A673 (cell line): ENCODE data around the gene RAPGEF5. TPM values are rescaled to one million over a fixed set of nuclear protein-coding genes. Genes with fewer than 3 reads are reported as not detected.

ENCODE experiments used
- BruUV-seq: library from RNA; stranded (reverse); fragments of 400-500 nt; replicated peaks from 2 replicates; lab custom pipeline; 2021; lab: Mats Ljungman, UMichigan
- CTCF ChIA-PET: fragments of 300-600 bp; sonication (Branson Sonifier 250); formaldehyde crosslinking; loops from one replicate; lab custom pipeline; 2022; ENCODE audit warnings: antibody characterized with exemption; lab: Charles Lee
- POLR2A ChIA-PET: fragments of 300-600 bp; sonication (Branson Sonifier 250); formaldehyde crosslinking; loops from one replicate; lab custom pipeline; 2022; ENCODE audit warnings: antibody characterized with exemption; ENCODE audit not compliant: low non-redundant PET; lab: Charles Lee
- DNase-seq: peaks from one replicate; pipeline ENCODE4 v3.0.0-alpha.2; 2015; ENCODE audit warnings: low spot score
- H3K27ac ChIP-seq: fragments of 200-600 bp; sonication (generic); 2 replicates; pipeline ENCODE4 v1.5.1; 2016; ENCODE audit warnings: mixed run types, low read depth, mild to moderate bottlenecking, mixed read lengths, antibody characterized with exemption, low read length; ENCODE audit not compliant: poor library complexity, severe bottlenecking
- H3K27me3 ChIP-seq: fragments of 200-600 bp; sonication (generic); replicated peaks from 2 replicates; pipeline ENCODE4 v1.6.1; 2017; ENCODE audit warnings: mixed run types, low read depth, mild to moderate bottlenecking, mixed read lengths, antibody characterized with exemption, low read length; ENCODE audit not compliant: insufficient read depth, poor library complexity
- H3K36me3 ChIP-seq: fragments of 200-600 bp; sonication (generic); 2 replicates; pipeline ENCODE4 v1.6.1; 2016; ENCODE audit warnings: mixed run types, mild to moderate bottlenecking, mixed read lengths, antibody characterized with exemption, low read length; ENCODE audit not compliant: insufficient read depth, poor library complexity, severe bottlenecking
- H3K4me1 ChIP-seq: fragments of 200-600 bp; sonication (generic); 2 replicates; pipeline ENCODE4 v1.6.1; 2017; ENCODE audit warnings: mixed run types, mild to moderate bottlenecking, mixed read lengths, antibody characterized with exemption, low read length; ENCODE audit not compliant: insufficient read depth, poor library complexity, severe bottlenecking
- H3K4me3 ChIP-seq: fragments of 200-600 bp; sonication (generic); 2 replicates; pipeline ENCODE4 v1.5.1; 2016; ENCODE audit warnings: low read depth, mixed run types, mild to moderate bottlenecking, mixed read lengths, low read length; ENCODE audit not compliant: poor library complexity, severe bottlenecking
- H3K9me3 ChIP-seq: fragments of 200-600 bp; sonication (generic); 2 replicates; pipeline ENCODE4 v1.6.1; 2016; ENCODE audit warnings: mixed run types, low read depth, mild to moderate bottlenecking, mixed read lengths, antibody characterized with exemption, low read length; ENCODE audit not compliant: poor library complexity, severe bottlenecking
- EZH2 ChIP-seq: fragments of 200-600 bp; sonication (generic); IDR thresholded peaks from 2 replicates; pipeline ENCODE4 v1.6.1; 2017; ENCODE audit warnings: borderline replicate concordance, low read depth, mild to moderate bottlenecking, mixed read lengths, antibody characterized with exemption, low read length; ENCODE audit not compliant: poor library complexity, severe bottlenecking
- intact Hi-C: fragments of 100-400 bp; cut with micrococcal nuclease; formaldehyde crosslinking; loops from one replicate; pipeline ENCODE4 v1.10.0; 2022; ENCODE audit not compliant: unreplicated experiment
- total RNA-seq: library from RNA; stranded (reverse); gene quantifications from 2 replicates; pipeline ENCODE4 v1.2.3, GENCODE V29; 2021
- TF ChIP-seq, protein P1 (sequence below): fragments of 300-800, 200-600 bp; sonication (generic); conservative IDR thresholded peaks from 2 replicates; pipeline ENCODE4 v1.5.1; 2017; ENCODE audit warnings: low read depth, mild to moderate bottlenecking, antibody characterized with exemption, low read length, moderate library complexity, mixed read lengths

RAPGEF5 gene
- total RNA-seq, 1 experiment from 2014 or later, result 10.7 TPM

DNA sequence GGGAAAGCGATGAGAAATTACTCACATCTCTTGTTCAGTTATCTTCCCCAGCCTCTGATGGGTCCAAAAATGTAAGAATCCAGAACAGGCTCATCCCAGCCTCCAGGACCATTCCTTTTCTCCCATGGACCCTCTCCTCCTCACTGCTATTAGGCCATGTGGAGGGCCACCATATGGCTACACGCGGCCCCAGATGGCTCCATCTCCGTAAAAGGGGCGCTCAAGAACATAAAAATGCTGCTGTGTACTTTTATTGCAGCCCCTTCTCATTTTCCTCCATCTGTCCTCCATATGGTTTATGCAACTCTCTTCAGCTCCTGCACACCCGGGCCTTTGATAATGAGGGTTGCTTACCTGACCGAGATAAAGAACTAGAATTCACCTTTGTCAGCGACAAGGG lies 166.2 kb downstream of the RAPGEF5 start:
- no peak for TF ChIP-seq EZH2
- TF ChIP-seq, protein P1, sequence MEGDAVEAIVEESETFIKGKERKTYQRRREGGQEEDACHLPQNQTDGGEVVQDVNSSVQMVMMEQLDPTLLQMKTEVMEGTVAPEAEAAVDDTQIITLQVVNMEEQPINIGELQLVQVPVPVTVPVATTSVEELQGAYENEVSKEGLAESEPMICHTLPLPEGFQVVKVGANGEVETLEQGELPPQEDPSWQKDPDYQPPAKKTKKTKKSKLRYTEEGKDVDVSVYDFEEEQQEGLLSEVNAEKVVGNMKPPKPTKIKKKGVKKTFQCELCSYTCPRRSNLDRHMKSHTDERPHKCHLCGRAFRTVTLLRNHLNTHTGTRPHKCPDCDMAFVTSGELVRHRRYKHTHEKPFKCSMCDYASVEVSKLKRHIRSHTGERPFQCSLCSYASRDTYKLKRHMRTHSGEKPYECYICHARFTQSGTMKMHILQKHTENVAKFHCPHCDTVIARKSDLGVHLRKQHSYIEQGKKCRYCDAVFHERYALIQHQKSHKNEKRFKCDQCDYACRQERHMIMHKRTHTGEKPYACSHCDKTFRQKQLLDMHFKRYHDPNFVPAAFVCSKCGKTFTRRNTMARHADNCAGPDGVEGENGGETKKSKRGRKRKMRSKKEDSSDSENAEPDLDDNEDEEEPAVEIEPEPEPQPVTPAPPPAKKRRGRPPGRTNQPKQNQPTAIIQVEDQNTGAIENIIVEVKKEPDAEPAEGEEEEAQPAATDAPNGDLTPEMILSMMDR, result no peak
- H3K27me3 ChIP-seq, result no peaks in the 10 kb centered on the region
- no peaks in the 10 kb centered on the region for H3K9me3 ChIP-seq
- DNase-seq, result no peak
- intact Hi-C loops, result no loop called here
- CTCF ChIA-PET, result no interaction called here
- BruUV-seq, result no TSS peak
- H3K4me1 ChIP-seq, result peaks cover 11% of the 10 kb centered on the region
- POLR2A ChIA-PET, result no interaction called here
- no peak overlapping the region for H3K27ac ChIP-seq
- H3K4me3 ChIP-seq, result no peak overlapping the region
- no peaks in the 10 kb centered on the region for H3K36me3 ChIP-seq

DNA sequence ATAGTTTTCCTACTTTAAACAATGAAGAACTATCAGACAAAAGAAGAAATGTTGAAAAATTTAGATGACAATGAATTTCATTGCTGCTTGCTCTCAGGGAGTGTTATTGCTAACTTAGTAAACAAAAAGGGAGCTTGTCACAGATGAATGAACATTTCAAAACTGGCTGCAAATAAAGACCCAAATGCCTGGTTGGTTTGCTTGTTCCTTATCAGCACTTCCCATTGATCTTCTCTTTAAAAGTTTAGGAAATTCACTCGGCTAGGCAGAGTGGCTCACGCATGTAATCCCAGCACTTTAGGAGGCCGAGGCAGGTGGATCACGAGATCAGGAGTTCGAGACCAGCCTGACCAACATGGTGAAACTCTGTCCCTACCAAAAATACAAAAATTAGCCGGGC lies 167.2 kb downstream of the RAPGEF5 start:
- ChIA-PET POLR2A (no interaction called here), CTCF (interaction anchor here (0.6 kb wide), 1 partner anchor 866 kb away, joined by 3 read pairs; no protein-coding TSS in a partner anchor)
- Histone ChIP-seq H3K4me1 (peaks cover under 1% of the 10 kb centered on the region), H3K27me3 (no peaks in the 10 kb centered on the region), H3K27ac (no peak overlapping the region), H3K9me3 (no peaks in the 10 kb centered on the region), H3K36me3 (no peaks in the 10 kb centered on the region), H3K4me3 (no peak overlapping the region)
- intact Hi-C loops, result no loop called here
- BruUV-seq, result no TSS peak
- DNase-seq, result no peak
- TF ChIP-seq EZH2, result no peak
- TF ChIP-seq, protein P1, result no peak

DNA sequence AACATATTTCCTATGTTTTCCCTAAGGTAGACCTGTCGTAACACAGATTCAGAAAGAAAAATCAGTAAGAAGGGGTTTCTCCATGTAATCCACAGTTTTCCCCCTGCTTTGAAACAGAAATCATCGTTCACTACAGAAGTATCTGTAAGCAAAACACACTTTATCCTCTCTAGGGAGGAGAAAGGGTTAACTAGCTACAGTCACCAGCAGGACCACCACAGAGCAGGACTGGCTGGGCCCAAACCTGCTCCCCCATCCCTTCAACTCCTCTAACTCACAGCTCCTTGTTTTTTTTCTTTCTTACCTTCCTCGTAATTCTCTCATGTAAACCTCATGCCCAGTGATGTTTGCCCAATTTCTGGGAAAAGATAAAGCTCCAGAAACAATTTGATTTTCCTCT lies 167.7 kb downstream of the RAPGEF5 start:
- Histone ChIP-seq H3K9me3 (no peaks in the 10 kb centered on the region), H3K27ac (no peak overlapping the region), H3K4me3 (no peak overlapping the region), H3K36me3 (no peaks in the 10 kb centered on the region), H3K27me3 (no peaks in the 10 kb centered on the region), H3K4me1 (no peaks in the 10 kb centered on the region)
- CTCF ChIA-PET, result interaction anchor here (0.6 kb wide), 1 partner anchor 866 kb away, joined by 3 read pairs; no protein-coding TSS in a partner anchor
- intact Hi-C loops, result no loop called here
- DNase-seq, result no peak
- POLR2A ChIA-PET, result no interaction called here
- BruUV-seq, result no TSS peak
- TF ChIP-seq, protein P1, result no peak
- TF ChIP-seq EZH2, result no peak
